Fibroblast of upper back skin (primary cell): ENCODE measurements around the gene SOX8.
"Not testable (repeated sequence)": the region's sequence is repeated elsewhere in the genome, so short reads cannot be mapped to it uniquely, and the experiment has no call there.

ENCODE experiments used
- DNase-seq: peaks from one replicate; pipeline ENCODE4 v3.0.0-alpha.2; 2013

The SOX8 gene

DNA sequence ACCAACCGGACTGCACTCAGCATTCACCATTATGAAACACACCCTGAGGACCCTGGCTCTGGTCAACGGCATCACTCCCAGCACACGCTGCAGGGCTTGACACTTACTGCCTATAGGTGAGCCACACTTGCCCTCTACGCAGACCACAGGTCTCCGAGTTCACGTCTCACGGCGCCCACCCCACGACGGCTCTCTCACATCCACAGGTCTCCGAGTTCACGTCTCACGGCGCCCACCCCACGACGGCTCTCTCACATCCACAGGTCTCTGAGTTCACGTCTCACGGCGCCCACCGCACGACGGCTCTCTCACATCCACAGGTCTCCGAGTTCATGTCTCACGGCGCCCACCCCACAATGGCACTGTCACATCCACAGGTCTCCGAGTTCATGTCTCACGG, 25.8 kb upstream of the SOX8 start:
- DNase-seq: not testable (repeated sequence)

- no peak for DNase-seq
Measured at GRCh38 chr16:959232-960040, 22.1 kb upstream of the SOX8 start.

DNA sequence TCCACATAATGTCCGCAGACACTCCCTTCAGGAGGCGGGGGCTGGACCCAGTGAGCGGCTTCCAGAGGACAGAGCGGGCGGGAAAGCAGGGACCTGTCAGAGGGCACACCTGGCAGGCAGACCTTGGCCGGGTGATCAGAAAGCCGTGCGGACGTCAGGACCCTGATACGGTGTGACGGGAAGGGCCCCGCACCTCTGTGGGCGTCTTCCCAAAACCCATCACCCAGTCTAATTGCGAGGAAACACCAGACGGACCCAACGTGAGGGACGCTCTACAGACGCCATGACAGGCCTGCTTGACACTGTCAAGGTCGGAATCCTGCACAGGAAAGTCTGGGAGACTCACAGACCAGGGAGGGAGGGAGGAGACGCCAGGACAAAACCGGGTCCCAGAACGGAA, 19.2 kb upstream of the SOX8 start:
- DNase-seq: no peak

DNA sequence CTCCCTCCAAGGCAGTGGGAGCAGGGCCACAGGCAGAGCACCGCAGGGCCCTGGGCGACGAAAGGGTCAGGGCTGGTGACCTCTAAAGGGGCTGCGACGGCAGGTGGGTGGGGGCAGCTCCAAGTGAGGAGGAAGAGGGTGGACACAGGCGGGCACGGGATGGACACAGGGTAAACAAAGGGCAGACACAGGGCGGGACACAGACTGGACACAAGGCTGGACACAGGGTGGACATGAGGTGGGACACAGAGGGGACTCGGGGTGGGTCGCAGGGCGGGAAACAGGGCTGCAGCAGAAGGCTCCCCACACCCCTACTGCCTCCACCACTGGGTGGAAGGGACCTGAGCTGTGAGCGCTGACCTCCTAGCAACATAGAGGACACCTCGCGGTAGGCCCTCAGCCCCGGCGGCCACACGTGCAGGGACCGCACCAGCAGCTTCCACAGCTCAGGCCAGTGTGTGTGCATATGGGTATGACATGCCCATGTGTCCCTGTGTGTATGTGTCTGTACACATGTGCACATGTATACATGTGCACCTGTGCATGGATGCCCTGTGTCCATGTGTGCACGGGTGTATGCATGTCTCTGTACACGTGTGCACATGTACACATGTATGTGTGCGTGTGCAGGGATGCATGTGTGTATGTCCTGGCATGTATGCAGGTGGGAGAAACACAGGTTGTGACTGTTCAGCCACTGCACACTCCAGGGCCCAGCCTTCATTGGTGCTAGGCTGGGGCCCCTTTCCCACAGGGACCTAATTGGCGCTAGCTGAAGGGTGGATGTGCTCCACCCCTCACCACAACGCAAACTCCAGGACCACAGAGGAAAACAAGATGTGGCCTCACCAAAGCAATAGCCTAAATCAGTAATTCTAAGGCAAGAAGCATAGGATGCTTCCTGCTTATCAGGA, 18.4 kb upstream of the SOX8 start:
- DNase-seq: no peak

GRCh38 chr16:963913-964312, 17.7 kb upstream of the SOX8 start:
- no peak for DNase-seq

- no peak for DNase-seq
Measured at GRCh38 chr16:964356-965035, 17.1 kb upstream of the SOX8 start.

DNA sequence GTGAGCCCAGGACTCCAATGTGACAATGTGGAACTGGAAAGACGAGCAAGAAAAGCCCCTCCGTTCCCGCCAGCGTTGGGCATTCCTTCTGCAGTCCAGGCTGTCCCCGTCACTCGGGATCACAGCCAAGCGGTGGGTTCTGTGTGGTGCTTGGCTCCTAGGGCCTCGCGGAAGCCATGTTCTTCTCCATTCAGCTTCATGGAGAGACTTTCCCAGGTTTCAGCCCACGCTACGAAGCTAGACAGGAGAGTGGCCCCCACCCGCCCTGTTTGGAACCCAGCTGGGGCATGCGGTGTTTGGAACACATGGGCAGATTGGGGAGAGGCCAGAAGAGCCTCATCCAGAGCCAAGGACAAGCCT, 16.6 kb upstream of the SOX8 start:
- DNase-seq: no peak

GRCh38 chr16:965487-965886, 16.1 kb upstream of the SOX8 start:
- no peak for DNase-seq

DNA sequence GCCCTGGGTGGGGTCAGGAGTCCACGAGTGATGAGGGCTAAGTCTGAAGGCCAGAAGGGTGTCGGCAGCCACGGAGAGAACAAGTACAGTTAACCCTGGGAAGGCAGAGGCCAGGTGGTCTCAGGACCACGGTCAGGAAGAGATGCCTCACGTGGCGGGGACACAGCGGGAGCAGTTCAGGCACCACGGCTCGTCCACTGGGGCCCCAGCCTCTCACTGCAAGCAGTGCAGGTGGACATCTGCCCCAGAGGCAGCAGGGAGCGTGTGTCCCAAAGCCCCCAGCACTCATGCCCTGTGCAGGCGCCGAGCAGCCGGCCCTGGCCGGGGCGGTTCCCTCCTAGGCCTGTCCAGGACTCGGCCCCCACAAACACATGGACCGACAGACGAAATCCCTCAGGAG, 15.5 kb upstream of the SOX8 start:
- no peak for DNase-seq

GRCh38 chr16:966505-966904, 15.1 kb upstream of the SOX8 start:
- no peak for DNase-seq

DNA sequence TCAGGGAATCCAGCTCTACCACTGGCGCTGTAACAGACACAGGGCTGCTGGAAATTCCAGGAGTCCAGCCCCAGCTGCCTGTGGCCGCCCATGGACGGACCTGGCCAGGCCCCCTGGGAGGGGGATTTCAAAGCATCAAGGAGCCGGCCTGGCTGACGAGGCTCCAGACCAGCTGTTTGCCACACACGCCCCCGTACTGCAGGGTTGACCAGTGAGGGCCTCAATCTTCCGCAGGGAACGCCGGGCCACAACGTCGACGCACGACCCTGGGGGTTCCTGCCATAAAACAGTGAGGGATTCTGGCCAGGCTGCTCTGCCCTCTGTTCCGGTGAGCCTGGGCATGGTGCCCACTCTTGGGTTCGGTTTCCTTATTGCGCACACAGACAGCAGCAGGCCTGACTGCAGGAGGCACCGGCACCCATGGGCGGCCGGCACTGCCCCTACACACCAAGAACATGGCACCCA, 14.5 kb upstream of the SOX8 start:
- DNase-seq: no peak

GRCh38 chr16:967546-968295, 13.8 kb upstream of the SOX8 start:
- DNase-seq: no peak

DNA sequence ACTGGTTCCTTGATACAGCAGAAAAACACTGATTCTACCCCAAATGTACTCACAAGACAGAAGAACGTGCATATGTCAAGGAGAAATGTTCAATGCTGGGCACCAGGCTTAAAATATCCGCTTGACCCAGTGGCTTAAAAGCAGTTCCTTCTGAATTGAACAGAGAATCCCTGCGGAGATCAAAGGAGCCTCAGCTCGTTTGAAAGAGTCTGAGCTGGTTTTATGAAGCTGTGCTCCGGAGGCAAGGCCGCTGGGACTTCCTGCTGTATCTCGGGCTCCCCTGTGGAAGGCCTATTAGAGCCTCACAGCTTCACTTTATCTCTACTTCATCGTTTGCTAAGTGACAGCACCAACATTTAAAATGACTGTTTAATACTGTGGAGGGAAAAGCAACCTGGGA, 12.9 kb upstream of the SOX8 start:
- no peak for DNase-seq

GRCh38 chr16:969508-970385, 11.8 kb upstream of the SOX8 start:
- peak; percentile 39 for DNase-seq

- DNase-seq: no peak
Measured at GRCh38 chr16:970386-970765, 11.2 kb upstream of the SOX8 start.

DNA sequence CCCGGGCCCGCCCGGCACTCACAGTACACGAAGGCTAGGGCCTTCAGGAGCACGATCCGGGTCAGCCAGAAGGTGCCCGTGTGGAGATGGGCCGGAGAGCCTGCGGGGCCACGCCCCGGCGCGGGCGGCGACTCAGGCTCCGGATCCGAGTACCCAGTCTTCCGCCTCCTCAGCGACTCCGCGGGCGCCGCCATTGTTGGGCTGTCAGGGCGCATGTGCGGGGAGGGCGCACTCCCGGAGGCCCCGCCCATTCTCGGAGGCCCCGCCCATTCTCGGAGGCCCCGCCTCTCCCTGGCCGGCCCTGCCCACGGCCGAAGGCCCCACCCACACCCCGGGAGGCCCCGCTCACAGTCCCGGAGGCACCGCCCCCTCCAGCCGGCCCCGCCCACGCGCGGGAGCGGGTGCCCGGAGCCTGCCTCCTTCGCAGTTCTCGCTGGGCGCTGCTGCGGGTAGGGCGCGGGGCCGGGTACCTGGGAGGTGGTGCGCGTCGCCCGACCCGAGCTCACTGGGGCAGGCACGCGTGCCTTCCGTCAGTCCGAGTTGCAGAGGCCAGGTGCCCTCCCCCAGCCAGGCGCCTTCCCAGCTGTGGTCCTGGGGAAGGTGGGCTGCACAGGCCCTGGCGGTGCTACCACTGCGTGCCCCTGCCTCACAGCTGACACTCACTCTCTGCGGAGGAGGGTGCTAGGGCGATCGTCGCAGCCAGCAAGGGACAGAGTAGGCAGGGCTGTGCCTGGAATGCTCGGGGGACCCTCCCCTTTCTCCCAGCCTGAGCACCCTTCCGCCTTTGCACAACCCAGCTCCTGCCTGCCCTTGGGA, 10.6 kb upstream of the SOX8 start, which contains the start of gene LMF1:
Gene LMF1, minus strand, starts transcription at position 219 of the 816 bp plus-strand sequence. Its CDS starts 4 bp downstream, at position 215.
- DNase-seq: peak; percentile 88

DNA sequence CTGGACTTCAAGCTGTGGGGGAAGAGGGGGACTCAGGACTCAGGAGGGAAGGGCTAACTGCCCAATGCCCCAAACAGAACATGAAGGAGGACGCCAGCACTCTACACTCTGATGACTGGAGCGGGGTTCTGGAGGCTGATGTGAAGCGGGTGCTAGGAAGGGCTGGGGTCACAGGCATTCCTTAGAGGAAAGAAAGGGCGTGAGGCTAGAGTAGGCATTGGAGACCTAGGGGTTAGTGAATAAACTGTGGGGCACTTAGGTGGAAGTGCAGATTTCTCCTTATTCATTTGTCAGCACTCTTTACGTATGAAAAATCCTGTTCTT, 10.0 kb upstream of the SOX8 start:
- no peak for DNase-seq

- no peak for DNase-seq
Measured at GRCh38 chr16:971981-972315, 9.6 kb upstream of the SOX8 start.

- DNase-seq: no peak
Measured at GRCh38 chr16:972316-973002, 9.1 kb upstream of the SOX8 start.

- DNase-seq: no peak
Measured at GRCh38 chr16:973366-973765, 8.2 kb upstream of the SOX8 start.
